Measurements from ENCODE around the gene PEAK3. TPM values are rescaled to one million over a fixed set of nuclear protein-coding genes. Genes with fewer than 3 reads are reported as not detected.

PEAK3 gene
- total and polyA plus RNA-seq, 2 donors (not counting 1 experiment from before 2014, with no cell fraction given) = not detected

DNA sequence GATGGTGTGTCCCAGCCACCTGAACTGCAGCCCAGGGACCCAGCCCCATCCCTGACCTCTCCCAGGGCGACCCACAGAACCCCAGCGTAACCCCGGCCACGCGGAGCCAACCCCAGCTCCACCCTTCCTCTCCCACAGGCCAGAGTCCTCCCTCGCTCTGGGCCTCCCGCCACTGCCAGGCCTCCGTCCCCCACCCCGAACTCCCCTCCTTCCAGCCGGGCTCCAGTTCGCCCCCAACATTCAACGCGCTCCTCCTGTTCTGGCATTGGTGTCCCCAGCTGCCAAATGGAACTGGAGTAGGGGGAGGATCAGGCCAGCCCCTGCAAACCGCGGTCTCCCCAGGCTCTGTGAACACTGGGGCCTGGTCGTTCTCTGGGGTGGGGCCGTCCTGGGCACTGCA, 18.6 kb upstream of the PEAK3 start:
- Histone ChIP-seq H4K20me1 (ENCODE audit: control insufficient read depth, extremely low read depth, insufficient read depth, low read length) (no peaks in the 10 kb centered on the region), H3K27ac (ENCODE audit: insufficient read depth, low read length) (no peak overlapping the region), H3K36me3 (ENCODE audit: control insufficient read depth, insufficient read depth, low read length) (no peaks in the 10 kb centered on the region), H2AFZ (ENCODE audit: low read length) (no peak overlapping the region), H3K9ac (ENCODE audit: insufficient read depth, low read length) (no peak overlapping the region), H3K4me2 (ENCODE audit: extremely low read depth, insufficient read depth, low read length) (no peak overlapping the region), H3K79me2 (ENCODE audit: control insufficient read depth, insufficient read depth, low read length) (no peaks in the 10 kb centered on the region), H3K27me3 (ENCODE audit: control insufficient read depth, insufficient read depth, low read length) (peaks cover 14% of the 10 kb centered on the region), H3K9me3 (ENCODE audit: control insufficient read depth, insufficient read depth, low read depth, low read length) (no peaks in the 10 kb centered on the region), H3K4me3 (replicated peaks in 1 of 4; ENCODE audit: control extremely low read depth in 1 of 4, insufficient read depth in 1 of 4, low read depth in 3 of 4, low read length in 4 of 4) (no peak overlapping the region), H3K4me1 (ENCODE audit: control insufficient read depth, extremely low read depth, insufficient read depth, low read length) (no peaks in the 10 kb centered on the region)
- TF ChIP-seq EZH2 (IDR thresholded peaks at IDR 0.05; ENCODE audit: low read length, missing control alignments) = no peak
- TF ChIP-seq, protein P1, sequence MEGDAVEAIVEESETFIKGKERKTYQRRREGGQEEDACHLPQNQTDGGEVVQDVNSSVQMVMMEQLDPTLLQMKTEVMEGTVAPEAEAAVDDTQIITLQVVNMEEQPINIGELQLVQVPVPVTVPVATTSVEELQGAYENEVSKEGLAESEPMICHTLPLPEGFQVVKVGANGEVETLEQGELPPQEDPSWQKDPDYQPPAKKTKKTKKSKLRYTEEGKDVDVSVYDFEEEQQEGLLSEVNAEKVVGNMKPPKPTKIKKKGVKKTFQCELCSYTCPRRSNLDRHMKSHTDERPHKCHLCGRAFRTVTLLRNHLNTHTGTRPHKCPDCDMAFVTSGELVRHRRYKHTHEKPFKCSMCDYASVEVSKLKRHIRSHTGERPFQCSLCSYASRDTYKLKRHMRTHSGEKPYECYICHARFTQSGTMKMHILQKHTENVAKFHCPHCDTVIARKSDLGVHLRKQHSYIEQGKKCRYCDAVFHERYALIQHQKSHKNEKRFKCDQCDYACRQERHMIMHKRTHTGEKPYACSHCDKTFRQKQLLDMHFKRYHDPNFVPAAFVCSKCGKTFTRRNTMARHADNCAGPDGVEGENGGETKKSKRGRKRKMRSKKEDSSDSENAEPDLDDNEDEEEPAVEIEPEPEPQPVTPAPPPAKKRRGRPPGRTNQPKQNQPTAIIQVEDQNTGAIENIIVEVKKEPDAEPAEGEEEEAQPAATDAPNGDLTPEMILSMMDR (conservative IDR thresholded peaks at IDR 0.05 in 1 of 2, IDR thresholded peaks at IDR 0.05 in 1 of 2; ENCODE audit: low read depth in 1 of 2, low read length in 2 of 2) = no peak
- DNase-seq (ENCODE audit: low read depth in 2 of 2) = no peak

DNA sequence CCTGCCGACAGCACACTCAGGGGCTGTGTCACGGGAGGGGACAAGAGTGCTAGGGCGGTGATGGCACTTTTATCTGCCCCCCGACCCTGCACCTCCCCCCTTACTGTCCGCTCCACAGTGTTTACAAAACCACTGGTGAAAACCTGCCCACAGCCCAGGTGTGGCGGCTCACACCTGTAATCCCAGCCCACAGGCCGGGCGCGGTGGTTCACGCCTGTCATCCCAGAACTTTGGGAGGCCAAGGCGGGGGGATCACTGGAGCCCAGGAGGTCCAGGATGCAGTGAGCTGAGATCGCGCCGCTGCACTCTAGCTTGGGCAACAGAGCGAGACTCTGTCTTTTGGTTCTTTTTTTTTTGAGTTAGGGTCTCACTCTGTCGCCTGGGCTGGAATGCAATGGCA, 14.2 kb upstream of the PEAK3 start:
- Histone ChIP-seq H3K36me3 (ENCODE audit: control insufficient read depth, insufficient read depth, low read length) (no peaks in the 10 kb centered on the region), H2AFZ (ENCODE audit: low read length) (no peak overlapping the region), H4K20me1 (ENCODE audit: control insufficient read depth, extremely low read depth, insufficient read depth, low read length) (no peaks in the 10 kb centered on the region), H3K9ac (ENCODE audit: insufficient read depth, low read length) (no peak overlapping the region), H3K4me2 (ENCODE audit: extremely low read depth, insufficient read depth, low read length) (no peak overlapping the region), H3K9me3 (ENCODE audit: control insufficient read depth, insufficient read depth, low read depth, low read length) (no peaks in the 10 kb centered on the region), H3K27ac (ENCODE audit: insufficient read depth, low read length) (no peak overlapping the region), H3K79me2 (ENCODE audit: control insufficient read depth, insufficient read depth, low read length) (no peaks in the 10 kb centered on the region), H3K4me3 (replicated peaks in 1 of 4; ENCODE audit: control extremely low read depth in 1 of 4, insufficient read depth in 1 of 4, low read depth in 3 of 4, low read length in 4 of 4) (no peak overlapping the region), H3K27me3 (ENCODE audit: control insufficient read depth, insufficient read depth, low read length) (peaks cover 8% of the 10 kb centered on the region), H3K4me1 (ENCODE audit: control insufficient read depth, extremely low read depth, insufficient read depth, low read length) (peaks cover 4% of the 10 kb centered on the region)
- no peak for TF ChIP-seq EZH2 (IDR thresholded peaks at IDR 0.05; ENCODE audit: low read length, missing control alignments)
- TF ChIP-seq, protein P1 (conservative IDR thresholded peaks at IDR 0.05 in 1 of 2, IDR thresholded peaks at IDR 0.05 in 1 of 2; ENCODE audit: low read depth in 1 of 2, low read length in 2 of 2) = no peak
- no peak for DNase-seq (ENCODE audit: low read depth in 2 of 2)

DNA sequence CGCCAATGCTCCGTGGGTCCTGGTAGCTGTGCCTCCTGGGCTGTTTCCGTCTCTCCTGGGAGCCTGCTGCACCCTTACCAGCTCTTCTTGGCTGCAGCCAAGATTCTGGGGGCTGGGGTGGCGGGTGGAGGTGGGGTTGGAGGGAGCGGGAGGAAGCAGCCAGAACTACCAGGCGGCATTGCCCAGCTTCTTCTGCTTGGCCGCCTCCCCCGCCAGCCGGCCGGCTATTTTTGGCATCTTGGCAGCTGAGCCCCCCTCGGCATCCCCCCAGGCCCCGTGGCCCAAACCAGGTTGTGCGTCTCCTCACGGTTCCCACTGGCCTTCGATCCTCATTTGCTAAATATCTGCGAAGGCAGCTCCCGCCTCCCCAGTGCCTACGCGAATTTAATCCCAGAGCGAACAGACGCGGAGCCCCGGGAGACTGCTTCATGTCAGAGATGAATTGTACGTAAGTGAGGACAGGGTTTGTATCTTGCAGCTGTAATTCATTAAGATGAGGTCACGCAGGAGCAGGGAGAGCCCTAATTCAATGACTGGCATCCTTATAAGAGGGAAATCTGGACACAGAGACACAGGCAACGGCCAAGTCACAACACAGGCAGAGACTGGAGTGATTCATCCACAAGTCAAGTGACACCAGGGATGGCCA, 12.8 kb upstream of the PEAK3 start:
- H3K27ac ChIP-seq (ENCODE audit: insufficient read depth, low read length) = no peak overlapping the region
- peak overlapping the region; percentile 64 for H3K4me2 ChIP-seq (ENCODE audit: extremely low read depth, insufficient read depth, low read length)
- no peak overlapping the region for H3K9ac ChIP-seq (ENCODE audit: insufficient read depth, low read length)
- H3K79me2 ChIP-seq (ENCODE audit: control insufficient read depth, insufficient read depth, low read length) = no peaks in the 10 kb centered on the region
- peaks cover 4% of the 10 kb centered on the region for H3K4me1 ChIP-seq (ENCODE audit: control insufficient read depth, extremely low read depth, insufficient read depth, low read length)
- no peaks in the 10 kb centered on the region for H3K9me3 ChIP-seq (ENCODE audit: control insufficient read depth, insufficient read depth, low read depth, low read length)
- peaks cover 21% of the 10 kb centered on the region for H3K27me3 ChIP-seq (ENCODE audit: control insufficient read depth, insufficient read depth, low read length)
- H2AFZ ChIP-seq (ENCODE audit: low read length) = no peak overlapping the region
- peak; percentile 55 to 59 for DNase-seq (ENCODE audit: low read depth in 2 of 2)
- TF ChIP-seq, protein P1 (conservative IDR thresholded peaks at IDR 0.05 in 1 of 2, IDR thresholded peaks at IDR 0.05 in 1 of 2; ENCODE audit: low read depth in 1 of 2, low read length in 2 of 2) = no peak
- no peak for TF ChIP-seq EZH2 (IDR thresholded peaks at IDR 0.05; ENCODE audit: low read length, missing control alignments)
- no peak overlapping the region for H3K4me3 ChIP-seq (replicated peaks in 1 of 4; ENCODE audit: control extremely low read depth in 1 of 4, insufficient read depth in 1 of 4, low read depth in 3 of 4, low read length in 4 of 4)
- H4K20me1 ChIP-seq (ENCODE audit: control insufficient read depth, extremely low read depth, insufficient read depth, low read length) = no peaks in the 10 kb centered on the region
- no peaks in the 10 kb centered on the region for H3K36me3 ChIP-seq (ENCODE audit: control insufficient read depth, insufficient read depth, low read length)
